ENCODE data around the gene MARK3.

- TF ChIP-seq SP1 (IDR thresholded peaks at IDR 0.05): no peak
- TF ChIP-seq ZNF384 (IDR thresholded peaks at IDR 0.05): no peak
- TF ChIP-seq PKNOX1 (IDR thresholded peaks at IDR 0.05): no peak
- TF ChIP-seq FOXM1 (IDR thresholded peaks at IDR 0.05; ENCODE audit: borderline replicate concordance): no peak
- no peak for TF ChIP-seq FOXK2 (IDR thresholded peaks at IDR 0.05)
- no peak for TF ChIP-seq BHLHE40 (IDR thresholded peaks at IDR 0.05; ENCODE audit: borderline replicate concordance)
- TF ChIP-seq NFRKB (IDR thresholded peaks at IDR 0.05): no peak
- TF ChIP-seq SUZ12 (IDR thresholded peaks at IDR 0.05): no peak
- no peak for TF ChIP-seq CTBP1 (IDR thresholded peaks at IDR 0.05; ENCODE audit: borderline replicate concordance)
These were observed 42.5 kb downstream of the MARK3 start for GRCh38 chr14:103427485-103428443.

Data from HEK293T (cell line).